H1 (cell line): Measurements from ENCODE around the gene SRSF9. TPM values are rescaled to one million over a fixed set of nuclear protein-coding genes. Genes with fewer than 3 reads are reported as not detected.

ENCODE experiments used
- BRCA1 ChIP-seq: IDR thresholded peaks from 2 replicates; pipeline ENCODE4 v1.6.1; 2012; ENCODE audit warnings: low read depth, low read length, improper control_type of control experiment
- CHD7 ChIP-seq: fragments of 300-600 bp; sonication (generic); IDR thresholded peaks from 2 replicates; pipeline ENCODE4 v1.7.1; 2012; ENCODE audit warnings: low read length, moderate library complexity, mild to moderate bottlenecking, inconsistent platforms; ENCODE audit not compliant: insufficient replicate concordance
- HDAC6 ChIP-seq: IDR thresholded peaks from one replicate; pipeline ENCODE4 v1.7.1; 2012; ENCODE audit warnings: low read depth, mild to moderate bottlenecking, inconsistent platforms, low read length, moderate library complexity
- MAX ChIP-seq: IDR thresholded peaks from 2 replicates; pipeline ENCODE4 v1.6.1; 2012; ENCODE audit warnings: inconsistent platforms
- polyA plus RNA-seq, 7 experiments: library from polyadenylated mRNA; depleted of rRNA in 3 of 7; stranded (reverse) in 5 of 7; unstranded in 2 of 7; fragments of >200 nt in 5 of 7; fragments of 200-250 nt in 2 of 7; gene quantifications; 1 replicate in 5 of 7; 2 replicates in 1 of 7; 4 replicates in 1 of 7; pipeline versions ENCODE4 v1.2.1 to v1.2.3, GENCODE V29; 2011 to 2013; ENCODE audit warnings: missing spikeins in 2 of 7, mixed read lengths in 2 of 7
- total RNA-seq: library from RNA; stranded (reverse); fragmentation: NEBNext Ultra II Directional; extraction: Animal tissue kit (Norgen Biotek cat#: 25700); gene quantifications from 2 replicates; pipeline ENCODE4 v1.2.1, GENCODE V29; 2021

The SRSF9 gene
- total and polyA plus RNA-seq, 2 of the 8 experiments (the other 6 are each of a cell fraction or from before 2014, with no cell fraction given): 172 to 304 TPM

DNA sequence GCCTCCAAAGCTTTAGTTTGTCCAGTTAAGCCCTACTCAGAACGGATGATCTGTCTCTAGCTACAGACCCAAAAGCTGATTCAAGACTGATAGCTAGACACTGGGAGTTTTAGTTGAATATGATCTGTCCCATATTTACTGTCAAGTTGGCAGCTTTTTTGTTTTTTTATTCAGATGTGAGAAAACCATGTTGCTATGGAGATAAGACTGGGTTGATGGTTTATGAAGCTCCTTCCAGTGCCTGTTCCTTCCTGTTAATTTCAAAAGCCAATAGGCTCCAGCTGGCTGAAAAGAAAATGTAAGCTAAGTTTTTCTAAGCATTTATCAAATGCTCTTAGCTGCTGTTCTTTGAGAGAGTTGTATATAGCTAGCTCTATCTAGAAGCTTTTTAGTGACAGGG lies 31.0 kb upstream of the SRSF9 start (continued):
- TF ChIP-seq CHD7 (no peak), MAX (no peak), HDAC6 (no peak), BRCA1 (no peak)
